Activated naive CD4-positive, alpha-beta T cell treated with anti-CD3 and anti-CD28 coated beads, Interleukin-2, amount 10 ng/mL, durations not matched to agents 7 days and 5 days (primary cell): ENCODE results near the gene MIEN1.

ENCODE experiments used
- CTCF ChIA-PET: fragments of 350-600 bp; sonication (Branson Sonifier 250); formaldehyde crosslinking; loops from one replicate; lab custom pipeline; 2021; ENCODE audit warnings: antibody characterized with exemption; lab: Charles Lee
- DNase-seq: peaks from one replicate; pipeline ENCODE4 v3.0.0-alpha.2; 2020
- H3K27ac Mint-ChIP-seq: one replicate; pipeline ENCODE4 v1.8.0; 2021; ENCODE audit warnings: mild to moderate bottlenecking, moderate library complexity, mixed read lengths
- H3K27me3 Mint-ChIP-seq: one replicate; pipeline ENCODE4 v1.8.0; 2021; ENCODE audit warnings: mild to moderate bottlenecking, mixed read lengths
- H3K36me3 Mint-ChIP-seq: one replicate; pipeline ENCODE4 v1.8.0; 2021; ENCODE audit warnings: mixed read lengths
- H3K4me1 Mint-ChIP-seq: one replicate; pipeline ENCODE4 v1.8.0; 2021; ENCODE audit warnings: mixed read lengths
- H3K4me3 Mint-ChIP-seq: one replicate; pipeline ENCODE4 v1.8.0; 2021; ENCODE audit warnings: mild to moderate bottlenecking, moderate library complexity, mixed read lengths
- H3K9me3 Mint-ChIP-seq: one replicate; pipeline ENCODE4 v1.8.0; 2021; ENCODE audit warnings: mixed read lengths

MIEN1 gene

GRCh38 chr17:39763051-39763820, 32.9 kb upstream of the MIEN1 start:
- Mint-ChIP-seq H3K27ac (peak overlapping the region; percentile 49), H3K36me3 (peaks cover 56% of the 10 kb centered on the region), H3K9me3 (peaks cover 4% of the 10 kb centered on the region), H3K27me3 (no peaks in the 10 kb centered on the region), H3K4me1 (peaks cover 39% of the 10 kb centered on the region), H3K4me3 (no peak overlapping the region)
- DNase-seq = no peak
- CTCF ChIA-PET = interaction anchor here (1.0 to 1.3 kb wide), 2 partner anchors 141 to 195 kb away, joined by 3 read pairs; no protein-coding TSS in a partner anchor

DNA sequence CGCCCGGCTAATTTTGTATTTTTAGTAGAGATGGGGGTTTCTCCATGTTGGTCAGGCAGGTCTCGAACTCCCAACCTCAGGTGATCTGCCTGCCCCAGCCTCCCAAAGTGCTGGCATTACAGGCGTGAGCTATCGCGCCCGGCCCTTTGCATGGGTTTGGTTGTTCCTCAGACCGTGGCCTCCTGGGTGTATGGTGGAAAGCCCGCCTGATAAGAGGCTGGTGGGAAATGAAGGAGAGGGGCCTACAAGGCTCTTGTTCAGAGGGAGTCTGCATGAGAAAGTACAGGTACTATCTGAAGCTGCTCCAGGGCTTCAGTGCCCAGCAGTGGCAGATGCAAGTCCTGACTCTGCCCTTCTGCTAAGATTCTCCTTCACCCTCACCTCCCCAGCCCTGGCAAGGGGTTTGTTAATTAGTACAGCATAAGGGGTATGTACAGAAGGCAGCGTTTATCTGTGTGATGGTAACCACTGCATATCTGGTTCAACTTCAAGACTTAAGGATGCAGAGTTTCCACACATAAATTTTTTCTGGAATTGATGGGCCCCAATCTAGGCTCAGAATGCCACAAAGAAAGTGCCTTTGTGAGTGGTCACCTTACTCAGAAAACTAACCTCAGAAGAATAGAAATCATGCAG, 31.6 kb upstream of the MIEN1 start:
- DNase-seq = no peak
- H3K27me3 Mint-ChIP-seq = no peaks in the 10 kb centered on the region
- no peak overlapping the region for H3K27ac Mint-ChIP-seq
- H3K4me3 Mint-ChIP-seq = no peak overlapping the region
- CTCF ChIA-PET = interaction anchor here (1.0 to 1.3 kb wide), 2 partner anchors 140 to 196 kb away, joined by 3 read pairs; no protein-coding TSS in a partner anchor
- peaks cover 4% of the 10 kb centered on the region for H3K9me3 Mint-ChIP-seq
- peaks cover 46% of the 10 kb centered on the region for H3K36me3 Mint-ChIP-seq
- peaks cover 41% of the 10 kb centered on the region for H3K4me1 Mint-ChIP-seq

DNA sequence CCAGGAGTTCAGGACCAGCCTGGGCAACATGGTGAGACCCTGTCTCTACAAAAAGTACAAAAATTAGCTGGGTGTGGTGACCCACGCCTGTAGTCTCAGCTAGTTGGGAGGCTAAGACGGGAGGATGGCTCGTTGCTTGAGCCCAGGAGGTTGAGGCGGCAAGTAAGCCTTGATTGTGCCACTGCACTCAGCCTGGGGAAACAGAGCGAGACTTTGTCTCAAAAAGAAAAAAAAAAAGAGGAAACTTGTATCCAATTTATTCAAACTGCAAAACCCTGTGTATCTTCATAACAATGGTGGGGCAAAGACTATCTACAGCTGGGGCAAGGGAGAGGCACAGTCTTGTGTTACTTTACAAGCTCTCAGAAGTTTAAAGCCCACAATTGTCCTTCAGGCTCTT, 28.9 kb upstream of the MIEN1 start:
- H3K27ac Mint-ChIP-seq = no peak overlapping the region
- H3K36me3 Mint-ChIP-seq = peaks cover 21% of the 10 kb centered on the region
- no peaks in the 10 kb centered on the region for H3K9me3 Mint-ChIP-seq
- peaks cover 52% of the 10 kb centered on the region for H3K4me1 Mint-ChIP-seq
- CTCF ChIA-PET = interaction anchor here (1.3 kb wide), 1 partner anchor 105 kb away, joined by 4 read pairs; no protein-coding TSS in a partner anchor
- no peaks in the 10 kb centered on the region for H3K27me3 Mint-ChIP-seq
- H3K4me3 Mint-ChIP-seq = no peak overlapping the region
- DNase-seq = no peak

DNA sequence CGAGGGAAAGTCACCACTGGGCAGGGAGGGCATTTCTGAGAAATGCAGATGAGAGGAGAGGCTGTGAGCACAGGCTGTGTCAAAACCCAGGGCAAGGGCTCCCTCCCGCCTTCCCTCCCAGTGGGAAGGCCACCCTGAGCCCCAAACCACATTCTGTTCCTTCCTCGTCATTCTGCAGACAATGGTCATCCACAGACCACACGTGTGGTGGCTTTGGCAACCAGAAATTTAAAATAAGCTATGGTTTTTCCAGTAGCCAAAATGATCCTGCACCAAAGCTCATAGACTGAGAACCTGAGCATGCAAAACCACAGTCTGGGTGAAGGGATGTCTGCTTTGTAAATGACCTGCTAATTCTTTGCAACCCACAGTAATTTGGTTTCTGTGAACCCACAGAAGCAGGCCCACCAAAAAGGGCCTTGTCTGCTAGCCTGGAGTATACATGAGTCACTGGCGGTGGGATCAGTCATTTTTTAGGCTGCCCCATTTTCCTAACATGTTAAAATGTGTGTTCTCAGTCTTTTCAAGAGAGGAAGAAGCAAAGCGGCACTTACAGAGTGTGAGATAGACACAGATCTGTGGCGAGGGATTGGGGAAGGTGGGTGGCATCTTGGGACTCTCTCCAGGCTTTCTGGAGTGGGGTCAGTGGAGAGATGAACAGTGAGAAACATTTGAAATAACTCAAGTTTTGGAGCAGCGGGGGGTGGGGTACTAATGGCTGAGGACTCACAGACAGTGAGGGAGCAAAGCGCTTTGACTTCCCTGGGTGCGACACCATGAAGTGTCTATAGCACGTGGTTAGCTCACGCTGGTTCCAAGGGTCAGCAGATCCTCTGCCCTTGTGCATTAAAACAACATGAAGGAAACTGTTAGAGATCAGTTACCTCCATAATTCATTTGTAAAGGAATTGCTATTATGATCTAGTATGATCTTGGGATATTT, 27.9 kb upstream of the MIEN1 start:
- Mint-ChIP-seq H3K9me3 (no peaks in the 10 kb centered on the region), H3K36me3 (peaks cover 17% of the 10 kb centered on the region), H3K27me3 (no peaks in the 10 kb centered on the region), H3K27ac (peak overlapping the region; percentile 63), H3K4me3 (no peak overlapping the region), H3K4me1 (peaks cover 55% of the 10 kb centered on the region)
- CTCF ChIA-PET = interaction anchor here (0.7 to 1.8 kb wide), 2 partner anchors 12 to 223 kb away, joined by 3 to 4 read pairs; partner anchors contain the start of gene PSMD3
- no peak for DNase-seq

DNA sequence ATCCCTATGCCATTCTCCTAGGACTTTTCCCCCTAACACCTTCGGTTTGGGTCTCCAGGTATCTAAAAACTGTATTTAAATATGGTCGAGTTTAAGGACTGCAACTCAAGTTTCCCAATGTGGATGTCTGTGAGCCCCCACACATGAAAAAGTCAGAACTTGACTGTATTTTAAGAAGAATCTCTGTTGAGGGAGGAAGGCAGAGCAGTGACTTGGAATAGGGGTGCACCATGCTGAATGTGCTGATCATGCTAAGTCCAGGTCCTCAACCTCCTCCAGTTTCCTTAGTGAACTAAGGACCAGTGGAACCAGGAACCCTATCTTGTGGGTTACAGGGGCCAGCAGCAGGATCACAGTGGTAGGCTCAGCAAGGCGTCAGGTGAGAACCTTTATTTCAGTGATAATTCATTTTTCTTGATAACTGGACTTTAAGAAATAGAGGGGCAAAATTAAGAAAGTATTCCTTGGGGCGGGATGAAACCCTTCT, 26.9 kb upstream of the MIEN1 start:
- H3K4me1 Mint-ChIP-seq = peaks cover 60% of the 10 kb centered on the region
- H3K27me3 Mint-ChIP-seq = no peaks in the 10 kb centered on the region
- H3K4me3 Mint-ChIP-seq = no peak overlapping the region
- DNase-seq = no peak
- peaks cover 10% of the 10 kb centered on the region for H3K36me3 Mint-ChIP-seq
- H3K9me3 Mint-ChIP-seq = no peaks in the 10 kb centered on the region
- peak overlapping the region; percentile 63 for H3K27ac Mint-ChIP-seq
- CTCF ChIA-PET = interaction anchor here (1.3 to 1.8 kb wide), 2 partner anchors 8 to 13 kb away, joined by 3 to 4 read pairs; no protein-coding TSS in a partner anchor

DNA sequence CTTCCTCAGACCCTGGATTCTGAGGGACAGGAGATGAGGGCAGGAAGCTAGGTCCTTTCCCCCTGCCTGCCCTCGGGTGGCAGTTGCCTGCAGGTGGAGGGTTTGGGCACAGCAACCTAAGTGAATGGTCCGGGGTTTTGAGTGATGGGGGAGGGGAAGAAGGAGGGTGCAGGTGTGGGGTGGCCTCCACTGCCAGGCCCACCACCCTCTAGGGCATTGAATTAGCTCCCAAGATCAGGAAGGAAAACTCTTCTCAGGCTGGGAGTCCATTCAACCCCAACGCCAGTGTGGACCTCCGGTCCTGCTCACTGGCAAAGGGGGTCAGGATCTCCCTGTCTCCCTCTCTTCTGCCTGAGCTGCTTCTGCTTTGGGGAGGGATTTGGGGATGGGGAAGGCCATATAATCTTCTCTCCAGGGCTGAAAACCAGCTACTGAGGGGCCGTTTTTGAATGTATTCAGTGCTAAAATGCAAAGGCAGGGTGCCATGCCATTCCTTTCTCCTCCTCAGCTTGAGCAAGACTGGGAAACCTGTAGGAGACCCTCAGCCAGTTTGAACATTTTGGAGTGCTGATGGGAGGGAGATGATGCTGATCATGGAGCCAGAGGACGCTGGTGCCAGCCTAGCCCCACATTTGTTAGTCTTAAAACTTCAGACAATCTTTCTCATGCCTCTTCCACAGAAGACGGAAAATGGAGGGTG, 26.2 kb upstream of the MIEN1 start:
- CTCF ChIA-PET = interaction anchor here (1.3 to 2.4 kb wide), 4 partner anchors 9 to 135 kb away, joined by 3 to 14 read pairs (median 6); partner anchors contain the start of gene IKZF3
- no peaks in the 10 kb centered on the region for H3K27me3 Mint-ChIP-seq
- peak; percentile 5 for DNase-seq

GRCh38 chr17:39755554-39756379, 25.4 kb upstream of the MIEN1 start:
- CTCF ChIA-PET = interaction anchor here (1.0 to 2.4 kb wide), 6 partner anchors 9 to 134 kb away, joined by 3 to 14 read pairs (median 4); partner anchors contain the start of gene IKZF3
- Mint-ChIP-seq H3K27me3 (peaks cover 5% of the 10 kb centered on the region), H3K4me1 (peaks cover 65% of the 10 kb centered on the region), H3K36me3 (peaks cover 4% of the 10 kb centered on the region), H3K4me3 (peak overlapping the region; percentile 22), H3K27ac (peak overlapping the region; percentile 61), H3K9me3 (no peaks in the 10 kb centered on the region)
- DNase-seq = peak; percentile 48

More for the DNA sequence above, 26.2 kb upstream of the MIEN1 start:
- Mint-ChIP-seq H3K27ac (peak overlapping the region; percentile 61), H3K4me3 (no peak overlapping the region), H3K36me3 (peaks cover 8% of the 10 kb centered on the region), H3K9me3 (no peaks in the 10 kb centered on the region), H3K4me1 (peaks cover 65% of the 10 kb centered on the region)

GRCh38 chr17:39754958-39755553, 24.7 kb upstream of the MIEN1 start:
- DNase-seq = no peak
- Mint-ChIP-seq H3K27me3 (peaks cover 12% of the 10 kb centered on the region), H3K27ac (peak overlapping the region; percentile 61), H3K9me3 (no peaks in the 10 kb centered on the region), H3K4me3 (peak overlapping the region; percentile 22), H3K36me3 (peaks cover 4% of the 10 kb centered on the region), H3K4me1 (peaks cover 65% of the 10 kb centered on the region)
- CTCF ChIA-PET = interaction anchor here (0.7 to 2.4 kb wide), 7 partner anchors 9 to 133 kb away, joined by 3 to 14 read pairs (median 3); partner anchors contain the start of gene IKZF3

DNA sequence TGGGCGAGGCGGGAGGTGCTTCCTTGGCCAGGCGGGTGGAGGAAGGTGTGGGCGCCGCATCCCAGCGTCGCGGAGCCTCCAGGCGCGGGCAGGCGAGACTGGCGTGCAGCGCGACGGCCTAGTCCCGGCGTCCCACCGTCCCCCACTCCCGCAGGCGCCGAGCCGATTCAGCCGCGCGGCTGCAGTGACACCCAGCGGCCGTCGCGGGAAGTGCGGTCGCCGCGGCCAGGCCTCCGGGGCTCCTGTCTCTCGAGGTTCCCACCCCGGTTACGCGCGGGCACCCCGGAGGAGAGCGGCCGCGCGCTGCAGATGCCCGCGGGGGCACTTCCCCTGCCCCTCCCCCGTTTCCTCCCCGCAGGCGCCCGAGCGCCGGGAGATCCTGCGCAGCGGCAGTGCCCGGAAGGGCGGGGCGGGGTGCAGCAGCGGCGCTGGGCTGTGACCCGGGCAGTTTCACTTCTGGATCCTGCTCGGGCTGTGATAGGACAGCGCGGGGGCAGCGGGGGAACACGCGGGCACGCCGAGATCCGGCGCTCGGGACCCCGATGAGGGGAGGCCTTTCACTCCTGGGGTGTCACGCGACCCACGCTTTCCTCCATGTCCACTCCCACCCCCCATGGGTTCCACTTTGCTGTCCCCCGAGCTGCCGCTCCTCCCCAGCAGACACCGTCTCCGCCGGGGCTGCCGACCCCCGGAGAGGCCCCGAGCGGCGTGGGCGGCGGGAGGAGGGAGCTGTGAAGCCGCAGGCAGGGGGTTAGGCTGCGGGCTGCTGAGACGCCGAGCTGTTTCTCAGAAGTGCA, 24.0 kb upstream of the MIEN1 start:
- Mint-ChIP-seq H3K4me3 (peak overlapping the region; percentile 79), H3K36me3 (peaks cover 2% of the 10 kb centered on the region), H3K9me3 (no peaks in the 10 kb centered on the region), H3K27me3 (peaks cover 16% of the 10 kb centered on the region), H3K4me1 (peaks cover 62% of the 10 kb centered on the region), H3K27ac (peak overlapping the region; percentile 85)
- DNase-seq = peak; percentile 97
- CTCF ChIA-PET = interaction anchor here (0.7 to 2.4 kb wide), 6 partner anchors 10 to 133 kb away, joined by 3 to 14 read pairs (median 3); partner anchors contain the start of gene IKZF3

GRCh38 chr17:39753514-39754160, 23.3 kb upstream of the MIEN1 start:
- CTCF ChIA-PET = interaction anchor here (1.3 to 2.1 kb wide), 2 partner anchors 82 to 131 kb away, joined by 4 to 20 read pairs; no protein-coding TSS in a partner anchor
- Mint-ChIP-seq H3K27me3 (peaks cover 16% of the 10 kb centered on the region), H3K36me3 (no peaks in the 10 kb centered on the region), H3K4me1 (peaks cover 57% of the 10 kb centered on the region), H3K27ac (peak overlapping the region; percentile 93), H3K4me3 (peak overlapping the region; percentile 79), H3K9me3 (no peaks in the 10 kb centered on the region)
- DNase-seq = peak; percentile 68
